Measurements from ENCODE around the gene NAB2.

DNA sequence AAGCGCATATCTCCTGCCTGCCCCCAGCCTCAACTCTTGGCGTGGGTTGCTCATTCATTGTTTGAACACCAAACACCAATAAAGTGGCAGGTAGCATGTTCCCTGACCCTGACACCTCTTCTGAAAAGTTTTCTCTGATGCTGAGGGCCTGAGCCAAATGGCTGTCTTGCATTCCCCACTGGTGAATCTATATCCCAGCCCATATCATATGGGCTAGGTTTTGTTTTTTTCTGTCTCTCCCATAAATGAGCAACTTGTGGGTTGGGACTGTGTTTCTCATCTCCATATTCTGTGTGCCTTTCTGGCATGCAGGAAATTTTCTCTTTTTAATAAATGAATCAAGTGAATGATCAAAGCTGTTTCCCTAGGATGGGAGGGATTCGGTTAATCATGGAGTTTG lies 44.0 kb upstream of the NAB2 start:
- TF ChIP-seq, protein P1, sequence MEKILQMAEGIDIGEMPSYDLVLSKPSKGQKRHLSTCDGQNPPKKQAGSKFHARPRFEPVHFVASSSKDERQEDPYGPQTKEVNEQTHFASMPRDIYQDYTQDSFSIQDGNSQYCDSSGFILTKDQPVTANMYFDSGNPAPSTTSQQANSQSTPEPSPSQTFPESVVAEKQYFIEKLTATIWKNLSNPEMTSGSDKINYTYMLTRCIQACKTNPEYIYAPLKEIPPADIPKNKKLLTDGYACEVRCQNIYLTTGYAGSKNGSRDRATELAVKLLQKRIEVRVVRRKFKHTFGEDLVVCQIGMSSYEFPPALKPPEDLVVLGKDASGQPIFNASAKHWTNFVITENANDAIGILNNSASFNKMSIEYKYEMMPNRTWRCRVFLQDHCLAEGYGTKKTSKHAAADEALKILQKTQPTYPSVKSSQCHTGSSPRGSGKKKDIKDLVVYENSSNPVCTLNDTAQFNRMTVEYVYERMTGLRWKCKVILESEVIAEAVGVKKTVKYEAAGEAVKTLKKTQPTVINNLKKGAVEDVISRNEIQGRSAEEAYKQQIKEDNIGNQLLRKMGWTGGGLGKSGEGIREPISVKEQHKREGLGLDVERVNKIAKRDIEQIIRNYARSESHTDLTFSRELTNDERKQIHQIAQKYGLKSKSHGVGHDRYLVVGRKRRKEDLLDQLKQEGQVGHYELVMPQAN (IDR thresholded peaks at IDR 0.05; ENCODE audit: borderline replicate concordance), result no peak
- TF ChIP-seq TAF1 (IDR thresholded peaks at IDR 0.05; ENCODE audit: control insufficient read depth, extremely low read depth, insufficient read depth, low read length, severe bottlenecking) (no peak), SP1 (CRISPR knock-in tag; IDR thresholded peaks at IDR 0.05) (no peak), NONO (IDR thresholded peaks at IDR 0.05; ENCODE audit: low read depth in 2 of 2, low read length in 1 of 2) (no peak), FOXK1 (CRISPR knock-in tag; IDR thresholded peaks at IDR 0.05; ENCODE audit: borderline replicate concordance) (no peak), SETDB1 (IDR thresholded peaks at IDR 0.05; ENCODE audit: low read length) (no peak)
- TF ChIP-seq, protein P2, sequence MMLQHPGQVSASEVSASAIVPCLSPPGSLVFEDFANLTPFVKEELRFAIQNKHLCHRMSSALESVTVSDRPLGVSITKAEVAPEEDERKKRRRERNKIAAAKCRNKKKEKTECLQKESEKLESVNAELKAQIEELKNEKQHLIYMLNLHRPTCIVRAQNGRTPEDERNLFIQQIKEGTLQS (IDR thresholded peaks at IDR 0.05), result no peak
- TF ChIP-seq, protein P2 (CRISPR knock-in tag; conservative IDR thresholded peaks at IDR 0.05), result no peak

All from K562 (cell line).